ENCODE results near the gene LRTM2.

Gene LRTM2

DNA sequence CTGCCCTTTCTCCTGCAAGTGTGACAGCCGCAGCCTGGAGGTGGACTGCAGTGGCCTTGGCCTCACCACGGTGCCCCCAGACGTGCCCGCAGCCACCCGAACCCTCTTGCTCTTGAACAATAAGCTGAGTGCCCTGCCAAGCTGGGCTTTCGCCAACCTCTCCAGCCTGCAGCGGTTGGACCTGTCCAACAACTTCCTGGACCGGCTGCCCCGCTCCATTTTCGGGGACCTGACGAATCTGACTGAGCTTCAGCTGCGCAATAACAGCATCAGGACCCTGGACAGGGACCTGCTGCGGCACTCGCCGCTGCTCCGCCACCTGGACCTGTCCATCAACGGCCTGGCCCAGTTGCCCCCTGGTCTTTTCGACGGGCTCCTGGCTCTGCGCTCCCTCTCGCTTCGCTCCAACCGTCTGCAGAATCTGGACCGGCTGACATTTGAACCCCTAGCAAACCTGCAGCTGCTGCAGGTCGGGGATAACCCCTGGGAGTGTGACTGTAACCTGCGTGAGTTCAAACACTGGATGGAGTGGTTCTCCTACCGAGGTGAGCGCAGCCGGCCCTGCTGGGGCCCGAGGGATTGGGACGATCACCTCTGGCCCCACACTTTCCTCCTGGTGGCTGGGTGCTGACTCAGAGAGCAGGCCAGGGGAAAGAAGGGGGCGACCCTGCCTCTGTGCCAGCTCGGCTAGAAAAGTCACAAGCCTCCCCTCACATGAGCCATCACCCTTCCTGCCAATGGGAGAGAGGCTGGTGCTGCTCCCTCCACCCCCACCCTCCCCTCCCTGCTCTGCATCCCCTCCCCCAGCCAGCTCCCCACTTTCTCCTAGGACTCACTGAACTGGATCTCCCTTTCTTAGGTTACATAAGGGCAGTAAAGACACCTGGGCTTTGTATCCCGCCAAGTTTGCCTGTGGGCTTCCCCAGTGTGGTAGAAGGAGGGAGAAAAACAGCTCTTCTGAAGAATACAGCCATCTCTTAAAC lies 10.9 kb downstream of the LRTM2 start:
- DNase-seq, result no peak

DNA sequence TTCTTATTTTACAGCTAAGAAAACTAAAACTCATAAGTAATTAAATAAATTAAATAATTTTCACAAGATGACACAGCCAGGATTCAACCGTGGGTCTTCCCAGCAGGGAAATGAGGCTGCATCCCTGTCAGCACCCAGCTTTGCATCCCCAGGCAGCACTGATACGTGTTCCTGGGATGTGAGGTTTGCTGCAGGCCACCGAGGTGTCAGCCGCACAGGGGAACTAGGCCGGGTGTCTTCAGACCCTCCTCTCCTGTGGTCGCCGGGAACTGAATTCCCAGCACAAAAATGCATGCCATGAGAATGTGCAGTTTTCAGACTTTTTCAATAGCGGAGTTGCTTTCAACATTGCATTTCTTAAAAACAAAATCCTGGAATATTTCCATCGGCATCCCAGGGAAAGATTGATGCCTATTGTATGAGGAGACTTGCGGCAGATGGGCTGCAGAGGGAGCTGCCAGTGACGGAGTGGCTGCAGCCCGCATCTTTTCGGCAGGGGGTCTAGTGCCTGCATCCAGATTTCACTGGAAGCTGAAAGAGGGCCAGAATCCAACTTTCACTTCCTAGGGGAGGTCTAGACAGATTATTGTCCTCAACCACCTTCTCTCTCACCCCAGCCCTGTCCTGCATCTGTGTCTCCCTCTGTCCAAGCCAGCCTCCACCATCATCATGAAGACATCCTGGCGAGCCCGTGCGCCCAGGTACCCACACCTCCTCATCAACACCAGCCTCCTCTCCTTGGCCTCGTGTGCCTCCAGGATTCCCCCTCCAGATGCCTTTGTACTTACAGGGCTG lies 12.6 kb downstream of the LRTM2 start:
- DNase-seq, result no peak

DNA sequence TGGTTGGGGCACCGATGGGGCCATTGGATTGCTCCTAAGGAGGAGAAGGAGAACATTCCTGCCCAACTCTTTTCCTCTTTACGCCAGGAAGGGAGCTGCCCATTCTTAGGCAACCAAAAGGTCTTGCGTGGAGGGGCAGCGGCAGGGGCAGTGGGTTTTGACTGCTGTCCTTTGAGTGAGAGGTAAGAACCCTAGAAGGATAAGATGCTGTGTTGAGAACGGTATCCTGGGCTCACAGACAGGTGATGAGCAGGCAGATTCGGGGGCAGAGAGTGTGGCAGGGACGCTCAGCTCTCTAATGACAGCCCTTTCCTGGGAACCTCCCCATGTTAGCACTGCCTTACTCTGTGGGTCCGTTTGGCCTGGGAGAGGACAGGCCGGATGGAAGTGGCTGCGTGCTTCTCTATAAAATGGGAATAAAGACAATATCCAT lies 13.2 kb downstream of the LRTM2 start:
- no peak for DNase-seq

DNA sequence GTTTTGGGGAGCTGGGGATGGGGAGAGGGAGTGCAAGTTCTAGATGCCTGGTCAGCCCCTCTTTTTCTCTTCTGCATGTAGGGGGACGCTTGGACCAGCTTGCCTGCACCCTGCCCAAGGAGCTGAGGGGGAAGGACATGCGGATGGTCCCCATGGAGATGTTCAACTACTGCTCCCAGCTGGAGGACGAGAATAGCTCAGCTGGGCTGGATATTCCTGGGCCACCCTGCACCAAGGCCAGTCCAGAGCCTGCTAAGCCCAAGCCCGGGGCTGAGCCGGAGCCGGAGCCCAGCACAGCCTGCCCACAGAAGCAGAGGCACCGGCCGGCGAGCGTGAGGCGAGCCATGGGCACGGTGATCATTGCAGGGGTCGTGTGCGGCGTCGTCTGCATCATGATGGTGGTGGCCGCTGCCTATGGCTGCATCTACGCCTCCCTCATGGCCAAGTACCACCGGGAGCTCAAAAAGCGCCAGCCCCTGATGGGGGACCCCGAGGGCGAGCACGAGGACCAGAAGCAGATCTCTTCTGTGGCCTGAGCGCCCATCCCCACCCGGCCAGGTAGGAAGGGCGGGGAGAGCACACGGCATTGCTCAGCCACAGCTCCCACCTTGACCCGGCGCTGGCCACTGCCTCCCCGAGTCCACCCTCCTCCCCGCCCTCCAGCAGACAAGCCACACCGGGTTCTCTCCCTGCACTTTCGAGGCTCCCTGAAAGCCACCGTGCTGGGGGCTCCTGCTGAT lies 14.0 kb downstream of the LRTM2 start:
- DNase-seq, result no peak

DNA sequence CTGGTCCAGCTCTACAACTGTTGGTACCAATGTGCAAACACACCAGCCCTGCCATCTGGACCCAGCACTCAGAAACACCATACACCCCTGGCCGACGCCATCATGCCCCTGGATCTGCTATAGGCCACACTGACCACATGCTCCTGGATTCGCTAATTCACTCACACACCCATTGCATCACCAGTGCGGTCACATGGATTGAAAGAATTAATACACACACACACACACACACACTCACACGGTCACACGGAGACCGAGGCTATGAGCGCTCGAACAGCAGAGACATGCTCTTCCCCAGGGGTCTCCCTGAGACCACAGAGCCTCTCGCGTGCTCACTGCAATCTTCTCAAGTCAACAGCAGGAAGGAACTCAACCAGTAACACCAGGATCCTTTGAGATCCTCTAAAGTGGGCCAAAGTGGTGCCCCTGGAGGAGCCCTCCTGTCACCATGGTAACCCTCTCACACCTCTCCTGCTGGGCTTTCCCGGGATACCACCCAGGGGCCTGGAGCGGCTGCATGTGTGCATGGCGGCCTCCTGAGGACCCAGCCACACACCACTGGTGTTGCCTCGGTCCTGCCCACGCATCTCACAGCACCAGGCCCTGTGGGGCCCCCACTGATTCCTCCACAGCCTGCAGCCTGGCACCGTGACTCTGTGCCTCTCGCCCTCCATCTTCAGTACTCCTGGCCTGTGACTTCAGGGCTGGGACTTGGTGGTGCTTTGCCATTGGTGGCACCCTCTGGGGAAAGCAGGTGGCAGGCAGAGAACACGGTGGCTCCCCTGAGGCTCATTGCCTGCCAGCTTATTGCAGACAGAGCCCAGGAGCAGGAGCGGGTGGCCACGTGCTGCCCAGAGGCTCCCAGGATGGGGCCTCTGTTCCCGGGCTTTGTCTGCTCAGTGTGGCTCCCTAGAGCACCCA lies 15.1 kb downstream of the LRTM2 start:
- DNase-seq, result no peak

DNA sequence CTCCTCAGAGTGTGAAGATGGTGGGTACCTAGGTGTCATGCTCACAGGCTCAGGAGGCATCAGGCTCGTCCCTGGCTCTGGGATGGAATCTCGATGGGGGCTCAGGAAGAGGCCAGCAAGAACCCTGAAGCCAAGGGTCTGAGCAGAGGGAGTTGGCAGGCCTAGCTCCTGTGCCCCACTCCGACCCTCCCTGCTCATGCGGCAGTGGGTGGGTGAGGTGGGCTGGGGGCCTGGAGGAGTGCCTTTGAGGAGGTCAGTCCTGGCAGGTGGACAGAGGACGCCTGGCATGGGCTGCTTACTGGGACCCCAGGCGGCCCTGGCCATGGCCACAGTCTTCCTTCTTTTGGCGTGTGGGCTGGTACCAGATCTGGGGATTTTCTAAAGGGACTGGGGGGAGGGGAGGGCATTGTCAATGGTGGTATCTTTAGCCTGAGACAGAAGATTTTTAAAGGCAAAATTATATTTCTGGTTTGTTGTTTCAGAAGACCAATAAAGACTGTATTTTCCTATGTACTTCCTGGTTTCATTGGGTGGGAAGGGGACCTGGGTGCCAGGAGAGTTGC lies 16.0 kb downstream of the LRTM2 start:
- no peak for DNase-seq

DNA sequence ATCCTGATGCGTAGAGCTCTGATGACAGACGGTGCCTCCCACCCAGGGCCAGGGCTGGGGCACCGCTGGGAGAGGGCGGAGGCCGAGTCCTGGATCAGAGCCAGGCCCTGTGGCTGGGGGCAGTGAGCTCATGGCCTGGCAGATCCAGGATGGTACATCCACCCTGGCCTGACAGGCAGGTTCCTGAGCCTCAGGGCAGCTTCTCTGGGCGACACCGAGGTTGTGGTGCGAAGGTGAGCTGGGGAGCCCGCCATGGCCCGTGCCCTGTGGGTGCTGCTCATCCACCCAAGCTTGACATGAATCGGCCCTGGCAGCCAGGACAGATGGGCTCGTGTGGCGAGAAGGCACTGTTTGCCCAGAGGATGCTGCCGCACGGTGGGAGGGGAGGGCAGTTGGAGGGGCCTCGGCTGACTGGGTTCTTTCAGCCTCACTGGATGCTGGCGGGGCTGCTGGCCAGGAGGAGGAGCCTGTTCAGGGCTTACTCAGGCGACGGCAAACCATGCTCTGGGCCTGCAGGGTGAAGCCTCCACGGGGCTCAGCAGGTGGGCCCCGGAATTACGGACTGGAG lies 16.6 kb downstream of the LRTM2 start:
- DNase-seq, result no peak

DNA sequence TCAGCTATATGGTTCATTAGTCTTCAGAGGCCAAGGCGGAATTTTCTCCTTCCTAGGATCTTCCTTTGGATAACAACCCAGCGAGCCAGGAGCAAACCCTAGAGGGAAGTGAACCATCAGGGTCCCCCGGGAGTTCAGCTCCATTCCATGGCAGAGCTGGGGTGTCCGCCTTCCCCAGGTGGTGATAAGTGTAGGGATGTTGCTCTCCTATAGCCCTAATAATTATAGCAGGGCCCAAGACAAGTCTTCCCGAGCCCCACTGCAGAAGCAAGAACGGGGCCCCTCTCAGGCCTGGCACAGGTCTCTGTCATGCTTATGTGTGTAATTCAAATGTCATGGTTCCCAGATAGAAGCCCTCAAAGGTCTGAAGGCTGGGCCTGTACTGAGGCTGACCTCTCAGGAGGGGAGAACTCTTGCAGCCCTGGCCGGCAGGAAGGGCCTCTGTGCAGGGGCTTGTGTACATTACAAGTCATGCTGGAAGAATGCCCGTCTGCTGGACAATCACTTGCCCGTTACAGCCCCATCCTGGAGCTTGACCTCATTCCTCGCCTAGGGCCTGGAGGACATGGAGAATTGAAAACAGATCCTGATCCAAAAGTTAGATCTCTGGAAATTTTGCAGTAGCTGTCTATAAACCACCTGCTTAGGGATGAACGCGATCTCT lies 17.3 kb downstream of the LRTM2 start:
- no peak for DNase-seq

DNA sequence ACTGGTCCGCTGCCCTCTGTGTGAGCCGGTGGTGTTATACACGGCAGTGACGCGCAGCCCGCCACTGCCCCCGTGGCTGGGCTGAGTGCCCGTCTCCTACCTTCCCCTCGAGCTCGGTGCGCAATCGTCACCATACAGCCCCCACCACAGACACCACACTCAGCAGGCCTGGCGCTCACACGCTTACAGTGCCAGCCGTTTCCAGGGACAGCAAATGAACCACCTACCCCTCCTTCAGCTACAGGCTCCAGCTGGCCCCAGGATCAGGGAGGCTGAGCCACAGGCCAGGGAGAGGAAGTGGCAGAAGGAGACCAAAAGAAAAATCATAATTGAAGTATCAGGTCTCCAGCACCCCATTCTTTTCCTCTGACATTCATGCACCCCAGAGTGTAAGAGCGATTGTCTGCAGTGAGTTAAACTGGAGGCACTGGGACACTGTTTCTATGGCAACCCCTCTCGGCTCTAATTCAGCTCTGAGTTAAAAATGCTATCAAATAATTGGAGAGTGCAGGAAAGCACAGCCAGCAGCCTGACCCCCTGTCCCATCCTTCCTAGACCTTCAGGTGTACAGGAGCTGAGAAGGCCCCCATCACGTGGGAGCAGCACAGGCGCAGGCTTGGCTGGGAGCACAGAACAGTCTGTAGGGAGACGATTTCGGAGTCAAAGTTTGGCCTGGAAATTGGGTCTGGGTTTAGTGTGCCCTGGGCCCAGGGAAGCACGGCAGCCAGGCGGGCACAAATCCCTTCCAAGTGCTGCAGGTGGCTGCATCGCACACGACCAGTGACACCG lies 18.0 kb downstream of the LRTM2 start:
- no peak for DNase-seq

DNA sequence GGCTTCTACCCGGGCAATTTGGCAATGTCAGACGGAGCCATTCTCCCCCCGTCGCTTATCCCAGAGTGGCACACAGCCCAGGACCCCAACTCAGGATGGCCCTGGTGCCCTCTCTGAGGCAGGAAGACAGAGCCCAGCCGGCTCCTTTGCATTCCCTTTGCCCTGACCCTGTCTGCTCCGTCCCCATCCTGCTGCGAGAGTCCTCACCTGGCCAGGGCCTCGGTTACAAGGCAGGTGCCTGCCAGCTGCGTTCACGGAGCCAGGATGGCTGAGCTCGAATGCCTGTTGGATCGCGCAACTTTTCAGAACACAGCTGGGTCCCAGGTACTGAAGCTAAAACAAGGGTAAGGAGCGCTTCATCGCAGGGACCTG lies 18.6 kb downstream of the LRTM2 start:
- no peak for DNase-seq

DNA sequence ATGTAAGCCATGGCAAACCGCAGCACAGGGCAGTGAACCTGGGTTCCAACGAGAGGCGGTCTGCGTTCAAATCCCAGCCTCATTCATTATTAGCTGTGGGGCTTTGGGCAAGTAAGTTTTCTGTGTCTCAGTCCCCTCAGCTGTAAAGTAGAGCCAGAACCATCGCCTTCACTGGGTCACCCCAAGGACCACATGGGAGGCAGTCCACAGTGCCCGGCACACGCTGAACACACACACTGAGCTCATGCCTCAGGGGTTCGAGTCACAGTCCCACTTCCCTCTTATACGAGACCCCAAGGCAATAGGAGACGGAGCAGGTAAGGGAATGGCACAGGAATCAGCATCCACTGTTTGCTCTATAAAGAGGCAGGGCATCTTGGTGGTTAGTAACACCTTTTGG lies 19.1 kb downstream of the LRTM2 start:
- DNase-seq, result no peak

DNA sequence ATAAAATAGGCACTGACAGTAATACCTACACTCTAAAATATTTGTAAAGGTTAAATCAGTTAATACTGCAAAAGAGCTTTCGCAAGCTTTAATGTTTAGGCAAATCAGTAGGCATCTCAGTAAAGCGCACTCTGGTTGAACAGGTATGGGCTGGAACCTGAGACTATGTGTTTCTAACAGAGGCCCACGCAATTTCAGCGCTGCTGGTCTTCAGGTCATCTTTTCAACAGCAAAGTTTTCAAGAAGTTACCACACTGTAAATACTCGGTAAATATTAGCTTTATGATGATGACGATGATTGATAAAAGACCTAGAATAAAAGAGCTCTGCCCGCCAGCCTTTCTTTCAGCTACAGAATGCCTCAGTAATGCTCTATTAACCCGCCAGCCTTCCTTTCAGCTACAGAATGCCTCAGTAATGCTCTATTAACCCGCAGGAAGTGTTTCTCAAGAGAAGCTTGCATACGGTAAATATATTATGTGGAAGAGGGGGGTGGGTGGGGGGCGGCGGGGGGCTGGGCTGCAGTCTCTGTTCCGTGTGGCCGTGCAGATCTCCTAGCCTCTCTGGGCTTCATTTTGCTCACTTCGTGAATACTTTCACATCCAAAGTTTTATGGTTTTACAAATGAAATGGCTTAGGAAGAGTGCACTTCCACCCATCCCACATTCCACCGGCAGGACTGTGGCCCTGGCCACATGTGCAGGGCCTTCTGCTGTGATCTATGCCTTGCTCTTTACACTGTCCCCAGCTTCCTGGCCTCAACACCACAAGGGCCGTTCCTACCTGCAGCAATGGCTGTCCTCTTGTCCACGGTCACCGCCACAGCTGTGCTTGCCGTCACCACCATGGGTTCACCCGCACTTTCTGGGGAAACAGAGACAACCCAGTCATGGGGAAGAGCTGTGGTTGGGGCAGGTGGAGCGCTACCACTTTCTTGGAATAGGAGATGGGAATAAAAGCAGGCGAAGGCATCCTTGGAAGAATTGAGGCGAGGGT lies 19.9 kb downstream of the LRTM2 start:
- peak; percentile 1 for DNase-seq

DNA sequence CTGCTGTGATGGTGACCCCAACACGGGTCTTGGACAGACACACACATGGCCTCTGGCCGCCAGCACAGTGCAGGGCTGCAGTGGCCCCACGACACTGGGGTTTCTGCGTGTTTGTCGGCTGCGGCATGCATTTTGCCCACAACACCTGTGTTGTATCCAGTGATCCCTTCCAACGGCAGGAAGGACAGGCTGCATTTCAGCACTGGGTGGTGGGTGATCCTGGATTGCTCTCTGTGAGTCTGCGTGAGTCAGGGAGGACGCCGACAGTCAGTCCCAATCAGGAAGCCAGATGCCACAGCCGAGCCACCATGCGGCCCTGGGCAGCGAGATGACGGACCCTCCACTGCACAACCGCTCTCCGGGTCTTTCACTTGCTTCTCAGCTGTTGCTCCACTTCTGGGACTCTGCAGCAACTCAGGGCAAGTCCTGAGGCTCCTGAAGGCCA lies 20.6 kb downstream of the LRTM2 start:
- DNase-seq, result no peak

DNA sequence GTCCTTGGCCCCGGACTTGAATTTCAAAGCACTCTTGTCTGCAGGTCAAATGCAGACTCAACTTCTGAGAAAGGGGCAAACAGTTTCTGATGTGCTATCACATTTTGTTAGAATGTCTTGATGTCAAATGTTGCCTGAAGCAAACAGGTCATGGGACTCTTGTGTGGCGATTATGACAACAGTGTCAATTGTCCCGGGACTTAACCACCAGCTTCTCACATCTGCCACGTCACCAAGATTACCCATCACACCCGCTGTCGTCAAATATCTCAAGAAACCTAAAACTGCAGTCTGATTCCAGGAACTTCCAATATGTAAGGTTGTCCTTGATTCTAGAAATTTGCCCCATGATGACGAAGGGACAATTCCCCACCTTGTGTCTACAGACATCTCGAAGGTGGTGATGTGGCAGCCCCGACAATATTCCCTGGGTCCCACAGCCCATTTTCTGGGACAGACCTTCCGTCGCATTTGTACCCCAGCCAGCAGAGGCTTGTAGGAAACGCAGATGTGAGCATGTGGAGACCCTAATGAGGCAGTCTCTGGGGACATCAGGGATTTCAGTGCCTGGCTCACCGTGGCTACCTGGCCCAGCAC lies 21.3 kb downstream of the LRTM2 start:
- no peak for DNase-seq

DNA sequence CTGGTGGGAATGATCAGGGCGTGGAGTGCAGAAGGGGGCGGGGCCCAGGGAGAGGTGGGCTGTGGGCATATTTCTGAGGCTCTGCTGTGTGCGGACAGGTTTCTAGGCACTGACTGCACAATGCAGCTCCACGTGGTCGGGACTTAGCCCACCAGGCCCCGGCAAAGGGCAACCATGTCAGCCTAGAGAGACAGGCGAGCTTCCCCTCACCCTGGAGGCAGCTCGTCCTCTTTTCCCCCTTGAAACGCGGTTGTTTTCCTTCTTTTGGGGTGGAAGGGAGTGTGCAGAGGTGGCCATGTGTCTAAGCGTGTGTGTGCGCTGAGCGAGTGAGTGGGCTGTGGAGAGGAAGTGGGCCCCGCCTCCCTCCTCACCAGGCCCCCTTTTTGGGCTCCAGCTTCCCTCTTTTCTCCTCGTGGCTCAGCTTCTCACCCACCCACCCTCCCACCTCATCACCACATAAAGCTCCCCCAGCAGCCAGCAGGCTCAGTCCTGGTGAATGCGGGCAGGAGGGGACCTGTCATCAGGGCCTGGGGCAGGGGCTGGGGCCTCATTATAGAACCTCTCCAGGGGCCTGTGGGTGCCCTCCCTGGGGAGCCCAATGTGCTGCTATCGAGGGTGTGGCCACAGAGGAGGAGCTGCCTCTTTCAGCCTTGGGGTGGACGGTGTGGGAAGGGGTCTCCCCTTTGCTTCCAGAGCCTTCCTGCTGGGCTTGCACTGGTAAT lies 22.0 kb downstream of the LRTM2 start:
- peak; percentile 4 for DNase-seq

DNA sequence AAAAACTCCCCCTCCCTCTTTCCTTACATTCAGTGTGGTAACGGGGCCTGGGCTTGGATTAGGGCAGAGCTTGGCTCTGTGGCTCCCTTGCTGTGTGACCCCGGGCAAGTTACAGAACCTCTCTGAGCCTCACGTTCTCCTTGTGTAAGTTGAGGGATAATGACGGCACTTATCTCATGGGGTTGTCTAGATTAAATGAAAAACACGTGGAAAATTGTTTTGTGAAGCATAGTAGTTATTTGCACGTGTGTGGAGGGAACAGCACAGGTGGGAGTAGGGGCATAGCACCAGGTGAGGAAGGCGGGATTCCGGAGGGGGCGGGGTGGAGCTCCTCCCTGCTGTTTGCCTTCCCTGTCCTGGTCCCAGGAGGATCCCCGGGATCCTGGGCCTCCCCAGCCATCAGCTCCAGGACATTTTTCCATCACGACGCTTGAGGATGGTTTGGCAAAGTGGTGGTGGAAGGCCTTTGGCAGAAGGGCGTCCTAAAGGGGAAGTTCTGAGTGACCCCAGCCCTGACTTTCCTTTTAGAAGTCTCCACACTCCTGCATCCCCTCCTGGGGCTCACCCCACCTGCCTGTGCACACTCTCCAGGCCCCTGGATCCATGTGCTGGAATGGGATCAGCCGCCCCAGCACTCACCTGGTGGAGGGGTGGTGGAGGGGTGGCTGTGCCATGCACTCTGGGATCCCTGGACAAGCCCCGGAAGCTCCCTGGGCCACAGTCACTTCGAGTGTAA lies 22.7 kb downstream of the LRTM2 start:
- DNase-seq, result no peak

DNA sequence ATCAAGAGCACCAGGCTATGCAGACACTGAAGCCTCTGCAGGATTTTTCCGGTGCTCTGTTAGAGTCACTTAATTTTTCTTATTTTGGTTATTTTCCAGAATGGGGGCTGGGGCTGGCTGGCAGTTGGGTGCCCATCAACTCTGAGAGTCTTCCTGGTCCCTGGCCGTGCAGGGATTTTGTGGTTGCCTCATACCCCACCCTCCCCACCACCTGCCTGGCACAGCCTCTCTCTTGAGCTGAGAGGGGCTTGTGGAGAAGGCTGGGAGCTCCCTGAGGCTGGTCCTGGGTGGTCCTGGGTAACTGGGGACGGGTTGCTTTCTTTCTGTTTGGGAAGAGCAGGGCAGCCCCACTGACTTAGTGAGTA lies 23.3 kb downstream of the LRTM2 start:
- no peak for DNase-seq

Data from GF-D8 (cell line).